HG02840 (cell line): ENCODE results near the gene SYNRG.
"Not testable (repeated sequence)": the region's sequence is repeated elsewhere in the genome, so short reads cannot be mapped to it uniquely, and the experiment has no call there.

Experiments
- ATAC-seq: cut with Tn5 transposase; IDR thresholded peaks from one replicate; pipeline ENCODE4 v1.9.1; 2021; ENCODE audit warnings: mild to moderate bottlenecking, moderate library complexity, moderate number of reproducible peaks; ENCODE audit not compliant: unreplicated experiment, low FRiP score

The SYNRG gene

DNA sequence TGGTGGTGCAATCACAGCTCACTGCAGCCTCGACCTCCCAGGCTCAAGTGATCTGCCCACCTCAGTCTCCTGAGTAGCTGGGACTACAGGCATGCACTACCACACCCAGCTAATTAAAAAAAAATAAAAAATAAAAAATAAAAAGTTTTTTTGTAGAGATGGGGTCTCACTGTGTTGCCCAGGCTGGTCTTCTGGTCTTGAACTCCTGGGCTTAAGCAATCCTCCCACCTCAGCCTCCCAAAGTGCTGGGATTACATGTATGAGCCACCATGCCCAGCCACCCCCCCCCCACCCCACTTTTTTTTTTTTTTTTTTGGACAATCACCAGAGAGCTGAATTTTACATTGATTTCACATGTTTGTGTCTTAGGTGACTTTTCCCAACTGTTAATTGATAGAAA lies 97.6 kb downstream of the SYNRG start:
- not testable (repeated sequence) for ATAC-seq

DNA sequence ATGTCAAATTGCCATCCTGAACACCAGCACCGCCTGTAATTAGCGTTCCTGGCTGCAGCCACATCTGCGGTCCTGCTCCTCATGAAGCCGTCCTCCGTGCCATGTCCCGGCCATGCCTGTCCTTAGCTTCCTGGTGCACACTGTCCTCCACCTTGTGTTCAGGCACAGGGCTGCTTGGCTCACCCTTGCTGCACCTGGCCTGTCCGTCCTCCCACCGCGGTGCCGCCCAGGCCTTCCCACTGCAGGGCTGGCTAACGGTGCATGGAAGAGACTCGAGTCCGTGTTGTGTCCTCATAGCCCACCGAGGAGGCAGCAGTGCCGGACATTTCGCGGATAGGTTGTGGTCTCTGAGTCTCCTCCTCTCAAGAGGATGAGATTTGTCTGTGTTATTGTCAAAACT lies 99.2 kb downstream of the SYNRG start:
- ATAC-seq, result no peak

DNA sequence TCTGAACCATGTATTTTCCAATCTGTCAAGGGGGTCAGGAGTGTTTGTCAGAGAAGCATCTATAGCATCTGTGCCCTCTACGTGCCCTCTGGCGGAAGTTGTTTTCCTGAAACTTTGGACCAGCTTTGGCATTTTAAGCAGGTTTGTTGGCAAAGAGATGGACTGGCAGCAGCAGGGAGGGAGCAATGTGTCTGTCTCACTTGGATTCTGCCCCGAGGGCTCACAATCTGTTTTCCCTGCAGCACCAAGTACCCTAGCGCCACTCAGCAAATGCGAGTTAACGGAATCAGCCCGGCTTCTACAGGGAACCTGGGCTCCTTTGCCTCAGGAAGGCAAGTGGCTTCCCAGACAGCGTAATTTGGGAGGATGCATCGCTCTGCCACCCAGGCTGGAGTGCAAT lies 102.1 kb downstream of the SYNRG start:
- no peak for ATAC-seq

DNA sequence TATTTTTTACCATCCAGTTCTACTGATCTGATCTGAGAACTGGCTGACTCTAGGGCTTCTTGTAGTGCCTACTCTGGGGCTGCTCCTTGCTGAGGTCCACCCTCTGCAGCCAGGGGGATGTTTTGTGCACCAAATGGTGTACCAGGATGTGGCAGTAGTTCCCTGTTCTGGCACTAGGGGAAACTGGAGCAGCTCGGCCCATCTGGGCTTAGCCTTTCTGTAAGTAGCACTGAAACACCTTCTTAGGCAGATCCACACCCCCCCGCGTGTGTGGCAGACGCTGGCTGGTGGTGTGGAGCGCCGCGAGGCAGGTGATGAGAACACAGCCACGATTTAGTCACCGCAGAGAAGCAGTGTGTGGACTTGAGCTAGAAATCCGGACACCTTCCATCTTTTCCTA lies 102.5 kb downstream of the SYNRG start:
- no peak for ATAC-seq

DNA sequence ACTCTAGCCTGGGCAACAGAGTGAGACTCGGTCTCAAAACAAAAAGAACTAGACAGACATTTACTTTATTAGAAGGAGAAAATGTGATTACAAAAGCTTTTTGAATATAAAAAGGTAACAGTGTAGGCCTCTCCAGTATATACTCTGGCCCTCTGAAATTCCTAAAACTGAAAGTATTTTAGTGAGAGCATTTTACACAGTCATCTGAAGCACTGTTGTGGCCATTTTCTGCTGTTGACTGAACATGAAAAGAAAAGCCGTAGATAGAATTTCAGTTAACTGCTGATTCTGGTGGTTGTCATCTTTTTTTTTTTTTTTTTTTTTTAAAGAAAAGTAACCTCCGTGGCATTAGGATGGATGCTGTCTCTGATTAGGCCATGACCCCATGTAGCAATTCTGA lies 103.9 kb downstream of the SYNRG start:
- ATAC-seq, result no peak

DNA sequence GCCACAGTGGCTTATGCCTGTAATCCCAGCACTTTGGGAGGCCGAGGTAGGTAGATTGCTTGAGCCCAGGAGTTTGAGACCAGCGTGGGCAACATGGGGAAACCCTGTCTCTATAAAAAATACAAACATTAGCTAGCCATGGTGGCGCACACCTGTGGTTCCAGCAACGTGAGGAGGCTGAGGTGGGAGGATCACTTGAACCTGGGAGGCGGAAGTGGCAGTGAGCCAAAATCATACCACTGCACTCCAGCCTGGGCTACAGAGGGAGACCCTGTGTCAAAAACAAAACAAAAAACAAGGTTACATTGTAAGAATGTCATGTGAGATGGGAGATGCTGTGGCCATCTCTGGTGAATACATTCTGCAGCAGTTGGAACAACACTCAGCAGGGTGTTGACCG lies 106.1 kb downstream of the SYNRG start:
- ATAC-seq, result no peak

DNA sequence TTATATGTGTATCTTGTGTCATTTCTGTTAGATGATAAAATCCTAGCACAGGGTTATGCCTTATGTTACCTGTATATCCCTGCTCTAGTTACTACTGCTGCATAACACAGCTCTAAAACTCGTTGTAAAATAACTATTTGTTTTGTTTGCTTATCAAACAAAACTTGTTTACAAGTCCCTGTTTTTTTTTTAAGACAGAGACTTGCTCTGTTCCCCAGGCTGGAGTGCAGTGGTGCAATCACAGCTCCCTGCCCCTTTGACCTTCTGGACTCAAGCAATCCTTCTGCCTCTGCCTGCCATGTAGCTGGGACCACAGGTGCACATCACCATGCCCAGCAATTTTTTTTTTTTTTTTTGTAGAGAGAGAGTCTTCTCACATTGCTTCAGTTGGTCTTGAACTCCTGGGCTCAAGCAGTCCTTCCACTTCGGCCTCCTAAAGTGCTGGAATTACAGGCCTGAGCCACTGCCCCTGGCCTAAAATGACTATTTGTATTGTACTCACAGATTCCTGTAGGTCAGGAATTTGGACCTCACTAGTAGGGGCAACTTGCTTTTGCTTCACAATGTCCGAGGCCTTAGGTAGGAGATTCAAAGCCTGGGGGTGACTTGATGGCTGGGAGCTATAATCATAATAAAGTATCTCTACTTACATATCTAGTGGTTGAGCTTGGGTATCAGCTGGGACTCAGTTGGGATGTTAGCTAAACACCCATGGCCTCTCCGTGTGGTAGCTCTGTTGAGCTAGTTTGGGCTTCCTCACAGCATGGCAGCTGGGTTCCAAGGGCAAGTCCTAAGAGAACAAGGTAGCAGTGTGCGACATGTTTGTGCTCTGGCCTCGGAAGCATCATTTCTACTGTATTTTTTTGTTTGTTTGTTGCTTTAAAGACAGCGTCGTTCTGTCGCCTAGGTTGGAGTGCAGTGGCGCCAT lies 106.9 kb downstream of the SYNRG start:
- no peak for ATAC-seq

DNA sequence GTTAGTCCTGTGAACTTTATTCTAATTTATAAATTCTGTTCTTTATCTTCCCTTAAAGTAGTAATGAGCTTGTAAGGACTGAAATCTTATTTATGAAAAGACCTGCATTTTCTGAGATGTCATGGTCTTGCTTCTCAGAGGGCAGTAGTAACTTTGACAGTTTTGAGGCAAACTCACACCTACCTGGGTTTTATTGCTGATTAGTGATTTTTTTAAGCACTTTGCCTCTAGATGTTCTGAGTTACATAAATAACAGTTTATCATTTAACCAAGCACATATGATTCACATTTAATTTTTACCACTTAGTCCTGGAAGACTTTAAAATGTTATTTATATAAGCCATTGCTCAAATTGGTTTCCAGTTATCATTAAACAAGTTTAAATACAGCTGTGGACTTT lies 108.8 kb downstream of the SYNRG start:
- no peak for ATAC-seq

DNA sequence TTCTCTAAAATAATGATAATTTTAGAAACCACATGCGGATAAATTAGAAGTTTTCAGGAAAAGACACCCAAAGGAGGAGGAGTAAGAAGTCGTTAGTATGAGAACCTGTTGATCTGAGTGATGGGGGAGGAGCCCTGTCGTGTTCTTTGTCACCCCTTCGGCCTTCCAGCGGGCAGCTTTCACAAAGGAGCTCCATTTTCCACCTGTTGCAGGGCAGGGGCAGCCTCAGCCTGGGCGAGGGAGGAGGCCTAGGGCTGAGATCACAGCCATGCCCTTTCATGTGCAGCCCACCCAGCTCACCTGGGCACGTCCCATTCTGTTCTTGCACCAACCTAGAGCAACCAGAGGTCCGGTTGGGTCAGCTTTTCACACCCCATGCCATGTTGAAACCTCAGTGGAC lies 114.2 kb downstream of the SYNRG start:
- ATAC-seq, result no peak

DNA sequence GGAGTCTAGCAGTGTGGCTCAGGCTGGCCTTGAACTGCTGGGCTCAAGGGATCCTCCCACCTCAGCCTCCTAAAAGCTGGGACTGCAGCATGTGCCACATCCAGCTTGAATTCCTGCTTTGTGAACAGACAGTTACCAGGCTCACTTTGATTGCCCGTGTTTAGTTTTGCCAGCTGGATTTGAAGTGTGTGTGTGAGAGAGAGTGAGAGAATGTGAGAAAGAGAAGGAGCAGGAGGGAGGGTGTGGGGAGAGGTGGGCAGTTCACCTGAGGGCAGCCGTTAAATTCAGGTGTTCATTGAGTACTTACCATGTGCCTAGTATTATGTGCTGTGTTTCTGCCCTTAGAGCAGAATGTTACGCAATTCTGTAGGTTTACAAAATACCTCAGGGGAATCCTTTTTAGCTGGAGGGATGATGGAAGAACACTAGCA lies 114.8 kb downstream of the SYNRG start:
- no peak for ATAC-seq

DNA sequence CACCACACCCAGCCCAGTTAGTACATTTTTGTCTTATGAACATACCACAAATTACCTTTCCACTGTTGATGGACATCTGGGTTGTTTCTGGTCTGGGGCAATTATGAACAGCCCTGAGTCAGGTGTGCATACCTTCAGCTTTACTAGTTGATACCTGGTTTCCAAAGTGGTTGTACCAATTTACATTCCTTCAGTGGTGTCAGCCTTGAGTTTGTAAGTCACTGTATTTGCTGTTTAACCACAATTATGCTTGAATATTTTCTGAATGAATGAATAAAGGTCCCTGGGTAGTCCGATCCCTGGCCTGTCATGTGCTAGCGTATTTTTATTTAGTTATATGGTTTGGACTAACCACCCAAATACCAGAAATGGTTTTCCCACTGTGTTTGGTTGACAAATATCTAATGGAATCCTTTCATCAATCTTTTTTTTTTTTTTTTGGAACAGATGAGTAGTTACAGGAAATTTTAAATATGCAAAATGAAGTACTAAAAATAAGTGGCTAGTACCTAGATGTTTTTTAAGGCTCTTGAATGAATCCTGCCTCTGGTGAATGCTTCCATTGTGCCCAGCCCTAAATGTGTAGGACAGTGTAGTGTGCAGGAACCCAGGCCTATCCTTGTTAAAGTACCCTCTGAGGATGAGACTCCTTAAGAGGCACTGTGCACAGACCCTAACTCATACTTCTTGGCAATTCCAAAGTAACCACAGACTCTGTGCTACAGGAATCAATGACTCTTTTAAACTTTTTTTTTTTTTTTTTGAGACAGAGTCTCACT lies 115.8 kb downstream of the SYNRG start:
- ATAC-seq, result no peak

DNA sequence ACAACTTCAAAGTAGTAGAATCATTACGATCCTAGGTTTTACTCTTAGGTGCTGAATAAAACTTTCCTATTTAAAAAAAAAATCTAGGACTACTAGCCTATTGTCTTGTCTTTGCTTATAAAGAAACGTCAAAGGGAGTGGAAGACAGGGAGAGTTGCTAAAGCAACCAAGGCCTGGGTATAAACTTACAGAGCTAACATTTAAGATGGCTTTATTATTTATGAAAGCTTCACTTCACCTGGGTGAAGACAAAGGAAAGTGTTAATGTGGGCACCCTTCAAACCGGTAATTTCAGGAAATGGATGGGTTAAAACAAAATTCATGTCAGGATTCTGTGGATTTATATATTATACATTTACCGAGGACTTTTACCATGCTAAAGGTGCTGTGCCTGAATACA lies 117.1 kb downstream of the SYNRG start:
- ATAC-seq, result no peak

DNA sequence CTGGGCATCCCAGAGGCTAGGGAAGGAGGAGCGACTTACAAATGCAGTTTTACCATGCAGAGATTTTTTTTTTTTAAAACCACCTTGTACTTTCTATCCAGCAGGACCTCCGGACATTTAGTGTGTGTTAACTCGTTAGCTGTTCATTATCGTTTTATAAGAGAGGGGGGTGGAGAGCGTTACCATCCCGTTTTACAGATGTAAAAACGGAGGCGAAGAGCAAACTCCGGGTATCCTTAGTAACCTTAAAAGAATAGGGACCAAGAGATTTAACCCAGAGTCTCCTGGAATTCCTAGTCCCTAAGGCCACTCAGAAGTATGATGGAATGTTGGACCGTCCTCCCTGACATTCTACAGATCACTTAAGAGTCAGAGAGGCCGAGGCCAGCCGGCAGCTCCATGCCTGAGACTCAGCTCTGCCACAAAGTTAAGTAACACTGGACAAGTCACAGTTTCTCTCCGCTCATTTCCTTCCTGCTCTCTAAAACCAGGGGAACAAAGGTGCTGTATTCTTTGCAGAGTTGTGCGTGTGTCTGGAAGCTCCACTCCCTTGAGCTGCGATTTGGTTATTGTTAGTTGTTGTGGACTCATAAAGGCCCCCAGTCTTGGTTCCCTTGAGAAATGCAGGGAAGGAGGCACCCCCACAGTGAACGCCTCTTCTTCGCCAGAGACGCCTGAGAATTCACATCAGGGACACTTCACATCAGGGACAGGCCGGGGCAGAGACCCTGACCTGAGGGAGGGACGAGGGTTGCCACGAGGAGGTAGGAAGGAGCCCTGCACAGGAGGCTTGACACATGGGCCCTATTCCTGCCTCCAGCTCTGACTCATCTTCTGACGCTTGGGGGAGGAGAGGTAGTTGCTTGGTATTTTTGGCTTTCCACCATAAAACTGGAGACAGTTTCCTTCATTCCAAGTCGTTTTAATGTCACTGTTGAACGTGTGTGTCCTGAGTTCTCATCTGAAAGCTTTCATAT lies 118.3 kb downstream of the SYNRG start:
- ATAC-seq, result no peak

DNA sequence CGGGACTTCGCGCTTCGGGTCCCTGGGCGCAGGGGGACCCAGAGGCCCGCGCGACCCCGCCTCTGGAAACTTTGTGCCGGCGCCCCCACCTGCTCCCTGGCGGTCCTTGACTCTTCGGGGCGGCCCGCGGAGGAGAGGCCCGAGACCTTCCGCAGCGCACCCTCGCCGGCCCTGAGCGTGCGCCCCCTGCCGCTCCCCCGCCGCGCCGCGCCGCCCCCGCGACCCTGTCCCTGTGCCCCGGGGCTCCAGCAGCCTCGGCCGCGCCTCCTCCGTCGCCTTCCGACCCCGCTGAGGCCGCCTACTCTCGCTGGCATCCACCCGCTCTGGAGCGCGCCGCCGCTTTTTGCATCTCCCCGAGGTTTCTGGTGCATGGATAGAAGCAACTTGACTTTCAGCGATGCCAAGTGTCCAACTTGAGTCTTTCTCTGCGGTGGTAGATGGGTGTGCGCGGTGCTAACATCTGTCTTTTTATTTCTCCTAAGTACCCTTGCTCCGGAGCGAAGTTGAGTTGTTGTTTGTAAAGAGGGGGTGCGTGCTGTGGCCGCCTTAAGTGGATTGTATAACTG lies 119.1 kb downstream of the SYNRG start:
- ATAC-seq, result peak; percentile 49

DNA sequence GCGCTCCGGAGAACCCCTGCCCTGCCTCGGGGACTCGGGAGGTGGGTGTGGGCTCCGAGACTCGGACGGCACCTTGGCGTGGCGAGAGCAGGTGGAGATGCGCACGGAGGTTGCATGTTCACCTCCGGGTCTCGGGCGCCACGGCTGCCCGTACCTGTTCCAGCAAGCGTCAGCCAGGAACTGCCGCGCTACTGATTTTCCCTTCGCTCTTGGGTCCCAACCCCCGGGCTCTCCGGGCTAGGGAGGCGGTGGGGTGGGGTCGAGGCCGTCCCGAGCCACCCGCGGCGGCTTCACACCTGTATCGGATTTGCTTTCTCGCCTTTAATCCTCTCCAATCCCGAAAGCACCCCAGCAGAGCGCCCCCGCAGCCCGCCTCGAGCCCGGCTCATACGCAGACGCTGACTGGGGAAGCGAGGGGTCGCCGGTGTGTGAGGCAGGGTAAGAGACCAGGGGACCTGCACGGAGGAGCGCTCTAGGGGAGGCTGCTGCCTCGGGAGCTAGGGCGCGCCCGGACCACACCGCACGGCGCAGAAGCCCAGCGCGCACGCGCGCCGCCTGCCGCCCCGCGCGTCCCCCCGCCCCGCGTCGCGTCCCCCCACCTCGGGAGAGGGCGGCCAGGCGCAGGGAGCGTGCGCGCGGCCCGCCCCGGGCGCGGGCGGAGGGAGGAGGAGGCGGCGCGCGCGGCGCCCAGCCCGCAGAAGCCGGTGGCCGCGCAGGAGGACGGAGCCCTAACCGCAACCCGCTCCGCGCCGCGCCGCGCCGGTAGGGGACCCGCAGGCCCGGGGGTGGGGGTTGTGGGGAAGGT lies 119.8 kb downstream of the SYNRG start, which contains the start of gene DUSP14:
TSS of gene DUSP14 (plus strand) at position 695 of the 805 bp plus-strand sequence. CDS start 22,382 bp downstream, outside the sequence.
- peak; percentile 69 for ATAC-seq

DNA sequence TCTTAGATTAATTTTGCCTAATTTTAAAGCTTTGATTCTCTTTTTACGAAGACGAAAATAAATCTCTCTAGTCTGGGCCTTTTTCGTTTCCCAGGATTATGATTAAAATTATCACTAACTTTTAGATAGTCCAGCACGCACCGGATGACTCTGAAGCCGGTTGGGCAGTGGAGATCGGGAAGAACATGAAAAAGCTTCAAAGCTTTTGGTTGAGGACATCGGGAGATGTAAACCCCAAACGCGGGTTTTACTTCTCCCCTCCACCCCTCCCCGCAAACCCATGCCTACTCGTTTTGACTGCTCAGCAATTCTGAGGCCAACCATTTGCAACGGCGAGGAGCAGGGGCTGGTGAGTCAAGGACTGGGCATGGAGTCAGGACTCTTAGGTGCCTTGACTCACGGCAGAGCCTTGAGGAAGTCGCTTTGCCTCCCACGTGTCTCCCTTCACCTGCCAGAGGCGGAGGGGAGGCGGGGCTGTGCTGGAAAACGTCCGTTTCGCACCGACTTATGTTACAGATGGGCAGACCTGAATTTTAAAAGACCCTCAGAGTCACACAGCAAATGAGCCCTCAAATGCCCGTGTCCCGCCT lies 120.5 kb downstream of the SYNRG start:
- no peak for ATAC-seq

DNA sequence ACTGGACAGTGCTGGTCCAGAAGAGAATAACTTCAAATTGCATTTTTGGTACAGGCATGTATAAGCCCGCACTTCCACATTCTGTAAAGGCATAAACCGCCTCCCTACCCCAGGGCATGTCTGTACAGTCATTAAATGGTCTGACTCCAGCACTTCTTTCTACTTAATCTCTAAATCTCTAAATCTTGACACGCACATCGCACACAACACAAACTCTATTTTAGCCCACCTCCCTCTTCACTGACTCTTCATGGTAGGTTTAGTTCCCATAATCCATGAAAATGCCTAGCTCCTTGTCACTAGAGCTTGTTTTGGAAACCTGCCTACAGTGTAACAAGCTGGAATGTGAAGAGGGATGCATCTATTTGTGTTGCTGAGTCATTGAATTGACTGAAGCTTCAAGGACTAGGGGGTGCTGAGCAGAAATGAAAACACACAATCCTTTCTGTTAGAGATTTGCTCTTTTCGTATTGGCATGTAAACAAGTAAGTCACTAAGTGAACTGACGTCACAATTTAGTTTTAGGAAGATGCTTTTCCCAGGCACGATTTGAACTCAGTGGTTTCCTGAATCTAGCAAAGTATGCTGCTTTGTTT lies 121.1 kb downstream of the SYNRG start:
- no peak for ATAC-seq

DNA sequence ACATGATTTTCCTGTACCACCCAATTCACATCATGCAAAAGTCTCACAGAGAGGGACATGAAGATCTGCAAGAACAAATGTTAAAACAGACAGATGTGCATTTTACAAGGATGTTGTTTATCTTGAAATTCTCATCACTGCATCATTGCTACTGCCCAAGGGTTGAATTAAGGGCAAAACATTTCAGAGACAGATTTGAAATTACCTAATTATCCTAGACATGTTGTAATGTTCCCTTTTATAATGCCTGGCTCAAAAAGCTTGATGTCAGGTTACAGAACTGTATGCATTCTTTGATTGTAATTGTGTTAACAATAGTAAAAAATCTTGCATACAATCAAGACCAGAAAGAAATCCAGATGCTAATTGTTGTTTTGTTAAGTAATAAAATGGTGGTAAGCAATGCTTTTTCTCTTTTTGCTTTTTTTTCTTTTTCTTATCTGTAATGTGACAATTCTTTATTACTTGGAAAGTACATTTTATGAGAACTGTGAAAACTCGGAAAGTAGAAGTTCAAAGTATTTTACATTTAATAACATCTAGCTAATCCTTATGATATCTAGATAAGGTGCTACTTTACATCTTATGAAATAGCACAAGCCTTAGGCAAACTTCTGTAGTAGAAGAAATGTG lies 123.2 kb downstream of the SYNRG start:
- no peak for ATAC-seq
